WERI-Rb-1 (cell line): ENCODE data around the gene NISCH.

ENCODE experiments used
- DNase-seq: peaks from one replicate; pipeline ENCODE4 v3.0.0-alpha.2; 2020
- H3K27ac ChIP-seq: fragments of 250-450 bp; sonication (Bioruptor Pico); 2 replicates; pipeline ENCODE4 v1.5.1; 2020; ENCODE audit warnings: mild to moderate bottlenecking, moderate library complexity
- H3K27me3 ChIP-seq: fragments of 250-450 bp; sonication (Bioruptor Pico); 2 replicates; pipeline ENCODE4 v1.5.1; 2021; ENCODE audit warnings: mild to moderate bottlenecking, low read depth, moderate library complexity; ENCODE audit not compliant: insufficient read depth, severe bottlenecking
- H3K36me3 ChIP-seq: fragments of 250-450 bp; sonication (Bioruptor Pico); 2 replicates; pipeline ENCODE4 v1.5.1; 2020; ENCODE audit warnings: mild to moderate bottlenecking, moderate library complexity
- H3K4me3 ChIP-seq: 2 replicates; pipeline ENCODE4 v1.5.1; 2011; ENCODE audit warnings: low read depth, mild to moderate bottlenecking, control low read depth, low read length
- H3K9me3 ChIP-seq: fragments of 250-450 bp; sonication (Bioruptor Pico); 2 replicates; pipeline ENCODE4 v1.5.1; 2021; ENCODE audit warnings: mild to moderate bottlenecking, moderate library complexity; ENCODE audit not compliant: severe bottlenecking
- TF ChIP-seq, protein P1 (sequence below): IDR thresholded peaks from 2 replicates; pipeline ENCODE4 v1.5.1; 2011; ENCODE audit warnings: low read depth, mild to moderate bottlenecking, control low read depth, inconsistent platforms, low read length

Gene NISCH

DNA sequence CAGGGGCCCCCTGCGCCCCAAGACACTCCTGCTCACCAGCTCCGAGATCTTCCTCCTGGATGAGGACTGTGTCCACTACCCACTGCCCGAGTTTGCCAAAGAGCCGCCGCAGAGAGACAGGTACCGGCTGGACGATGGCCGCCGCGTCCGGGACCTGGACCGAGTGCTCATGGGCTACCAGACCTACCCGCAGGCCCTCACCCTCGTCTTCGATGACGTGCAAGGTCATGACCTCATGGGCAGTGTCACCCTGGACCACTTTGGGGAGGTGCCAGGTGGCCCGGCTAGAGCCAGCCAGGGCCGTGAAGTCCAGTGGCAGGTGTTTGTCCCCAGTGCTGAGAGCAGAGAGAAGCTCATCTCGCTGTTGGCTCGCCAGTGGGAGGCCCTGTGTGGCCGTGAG is 36.7 kb downstream of the NISCH start:
- Histone ChIP-seq H3K27ac (no peak overlapping the region), H3K36me3 (peaks cover 65% of the 10 kb centered on the region), H3K9me3 (no peaks in the 10 kb centered on the region), H3K4me3 (no peak overlapping the region), H3K27me3 (no peaks in the 10 kb centered on the region)
- DNase-seq = no peak
- TF ChIP-seq, protein P1, sequence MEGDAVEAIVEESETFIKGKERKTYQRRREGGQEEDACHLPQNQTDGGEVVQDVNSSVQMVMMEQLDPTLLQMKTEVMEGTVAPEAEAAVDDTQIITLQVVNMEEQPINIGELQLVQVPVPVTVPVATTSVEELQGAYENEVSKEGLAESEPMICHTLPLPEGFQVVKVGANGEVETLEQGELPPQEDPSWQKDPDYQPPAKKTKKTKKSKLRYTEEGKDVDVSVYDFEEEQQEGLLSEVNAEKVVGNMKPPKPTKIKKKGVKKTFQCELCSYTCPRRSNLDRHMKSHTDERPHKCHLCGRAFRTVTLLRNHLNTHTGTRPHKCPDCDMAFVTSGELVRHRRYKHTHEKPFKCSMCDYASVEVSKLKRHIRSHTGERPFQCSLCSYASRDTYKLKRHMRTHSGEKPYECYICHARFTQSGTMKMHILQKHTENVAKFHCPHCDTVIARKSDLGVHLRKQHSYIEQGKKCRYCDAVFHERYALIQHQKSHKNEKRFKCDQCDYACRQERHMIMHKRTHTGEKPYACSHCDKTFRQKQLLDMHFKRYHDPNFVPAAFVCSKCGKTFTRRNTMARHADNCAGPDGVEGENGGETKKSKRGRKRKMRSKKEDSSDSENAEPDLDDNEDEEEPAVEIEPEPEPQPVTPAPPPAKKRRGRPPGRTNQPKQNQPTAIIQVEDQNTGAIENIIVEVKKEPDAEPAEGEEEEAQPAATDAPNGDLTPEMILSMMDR = no peak

DNA sequence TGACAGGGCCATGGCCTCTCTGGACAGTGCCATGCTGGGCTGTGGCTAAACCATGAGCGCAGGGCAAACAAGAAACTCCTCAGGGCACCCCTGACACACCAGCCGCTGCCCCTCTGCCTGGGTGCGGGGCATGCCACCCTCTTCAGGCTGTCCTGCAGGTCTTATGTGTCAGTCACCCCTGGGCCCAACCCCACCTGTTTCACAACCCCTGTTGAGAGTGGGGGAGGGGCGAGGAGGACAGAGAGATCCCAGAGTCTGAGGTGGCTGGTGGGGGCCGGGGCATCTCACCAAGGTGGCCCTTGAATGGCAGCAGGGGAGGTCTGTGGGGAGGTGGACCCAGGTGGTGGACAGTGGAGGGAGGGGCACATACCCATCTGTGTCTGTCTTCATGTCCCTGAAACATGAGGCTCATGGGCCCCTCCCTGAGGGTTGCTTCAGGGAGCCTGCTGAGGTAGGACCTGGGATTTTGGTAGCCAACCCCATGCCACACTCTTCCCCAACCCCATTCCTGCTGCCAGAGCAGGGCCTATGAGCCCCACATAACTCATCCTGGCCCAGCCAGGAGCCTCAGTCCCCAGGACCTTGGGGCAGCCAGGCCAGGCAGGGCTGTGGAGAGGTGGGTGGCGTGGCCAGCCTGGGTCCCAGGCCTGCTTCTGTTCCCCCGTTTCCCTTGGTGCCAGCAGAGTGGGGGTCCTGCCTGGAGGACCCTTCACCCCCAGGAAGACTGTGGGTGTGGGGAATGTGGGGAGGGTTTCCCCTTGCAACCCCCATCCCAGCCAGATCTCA is 38.0 kb downstream of the NISCH start:
- Histone ChIP-seq H3K9me3 (no peaks in the 10 kb centered on the region), H3K36me3 (peaks cover 51% of the 10 kb centered on the region), H3K27me3 (no peaks in the 10 kb centered on the region), H3K4me3 (no peak overlapping the region), H3K27ac (peak overlapping the region; percentile 47)
- TF ChIP-seq, protein P1 = no peak
- no peak for DNase-seq

DNA sequence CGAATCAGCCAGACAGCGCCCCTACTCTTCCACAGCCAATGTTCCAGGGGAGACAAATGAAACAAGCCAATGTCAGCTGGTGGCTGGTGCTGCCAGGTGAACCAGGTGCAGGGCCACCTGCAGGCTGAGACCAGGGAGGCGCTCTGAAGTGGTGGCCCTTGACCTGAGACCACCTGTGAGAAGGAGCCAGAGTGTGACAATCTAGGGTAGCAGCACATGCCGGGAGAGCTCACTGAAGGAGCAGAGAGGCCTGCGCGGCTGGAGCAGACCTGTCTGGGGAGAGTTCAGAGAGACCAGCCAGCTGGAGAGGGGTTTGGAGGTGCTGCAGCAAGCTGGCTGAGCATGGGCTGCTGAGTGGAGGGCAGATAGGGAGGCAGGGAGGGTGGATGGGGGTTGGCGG is 39.0 kb downstream of the NISCH start:
- H3K27me3 ChIP-seq = no peaks in the 10 kb centered on the region
- peaks cover 43% of the 10 kb centered on the region for H3K36me3 ChIP-seq
- no peaks in the 10 kb centered on the region for H3K9me3 ChIP-seq
- no peak overlapping the region for H3K4me3 ChIP-seq
- no peak overlapping the region for H3K27ac ChIP-seq
- TF ChIP-seq, protein P1 = peak; percentile 17; the same call in 1 of the 2 replicates
- no peak for DNase-seq

DNA sequence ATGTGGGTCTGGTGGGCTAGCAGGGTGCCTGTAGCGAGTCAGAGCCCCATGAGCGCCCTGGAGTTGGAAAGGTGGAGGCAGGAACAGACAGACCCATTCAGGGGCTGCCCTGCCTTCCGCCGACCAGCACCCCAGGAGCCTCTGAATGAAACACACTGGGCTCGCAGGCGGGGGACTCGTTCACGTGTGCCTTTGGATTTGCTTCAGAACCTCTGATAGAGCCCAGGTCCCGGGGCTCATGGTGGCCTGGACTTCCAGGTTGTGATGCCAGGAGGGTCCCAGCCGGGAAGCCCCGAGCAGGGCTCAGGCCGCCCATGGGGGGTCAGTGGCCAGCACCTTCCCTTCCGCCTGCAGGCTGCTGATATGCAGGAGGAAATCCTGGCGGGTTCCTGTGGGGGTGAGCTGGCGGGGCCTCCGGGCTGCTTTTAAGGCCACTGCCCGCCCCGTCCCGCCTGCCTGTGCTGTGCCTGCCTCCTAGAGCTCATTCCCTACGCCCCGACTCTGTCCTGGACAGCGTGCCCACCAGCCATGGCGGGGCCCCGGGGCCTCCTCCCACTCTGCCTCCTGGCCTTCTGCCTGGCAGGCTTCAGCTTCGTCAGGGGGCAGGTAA is 39.6 kb downstream of the NISCH start, which contains the start of gene STAB1:
Gene STAB1 (plus strand): TSS at position 453 of the 610 bp plus-strand sequence. CDS start 76 bp downstream, at position 529.
- no peaks in the 10 kb centered on the region for H3K27me3 ChIP-seq
- no peak for DNase-seq
- no peaks in the 10 kb centered on the region for H3K9me3 ChIP-seq
- TF ChIP-seq, protein P1 = no peak
- peaks cover 37% of the 10 kb centered on the region for H3K36me3 ChIP-seq
- H3K4me3 ChIP-seq = no peak within 1 kb of the TSS
- H3K27ac ChIP-seq = peak within 1 kb of the TSS; percentile 43

DNA sequence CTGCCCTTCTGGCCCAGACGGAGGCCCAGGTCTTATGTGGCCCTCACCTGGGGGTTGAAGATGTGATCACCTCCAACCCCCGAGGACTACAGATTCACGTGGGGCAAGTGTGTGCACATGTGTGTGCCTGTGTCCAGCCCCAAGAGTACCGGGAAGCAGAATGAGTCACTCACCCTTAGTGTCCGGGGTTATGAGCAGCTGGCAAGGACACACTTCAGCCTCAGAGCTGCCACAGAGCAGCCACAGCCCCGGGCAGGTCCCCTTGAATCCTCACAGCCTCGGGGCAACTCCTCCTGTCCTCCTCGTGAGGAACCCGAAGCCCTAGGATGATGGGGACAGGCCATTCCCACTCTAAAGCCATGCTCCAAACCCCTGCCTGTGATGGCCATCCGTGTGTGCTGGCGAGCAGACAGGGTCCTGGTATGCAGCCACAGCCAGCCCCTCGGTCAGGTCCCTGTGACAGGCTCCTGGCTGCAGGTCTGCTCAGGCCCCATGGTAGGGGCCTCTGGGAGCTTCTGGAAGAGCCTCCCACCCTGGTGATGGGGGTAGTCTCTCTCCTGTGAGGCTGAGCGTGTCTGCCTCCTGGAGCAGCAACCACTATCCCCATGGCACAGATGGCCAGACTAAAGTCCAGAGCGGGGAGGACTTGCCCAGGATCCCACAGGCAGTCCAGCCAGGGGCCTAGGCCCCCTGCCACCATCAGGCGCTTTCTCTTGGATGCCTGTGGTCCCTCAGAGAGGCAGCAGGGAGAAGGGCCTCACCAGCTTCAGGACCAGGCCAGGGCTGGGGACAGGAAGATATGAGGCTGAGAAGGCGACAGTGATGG is 40.6 kb downstream of the NISCH start:
- Histone ChIP-seq H3K4me3 (no peak overlapping the region), H3K27ac (peak overlapping the region; percentile 43), H3K36me3 (peaks cover 27% of the 10 kb centered on the region), H3K9me3 (no peaks in the 10 kb centered on the region), H3K27me3 (no peaks in the 10 kb centered on the region)
- TF ChIP-seq, protein P1 = no peak
- DNase-seq = no peak
